HEK293 (cell line): ENCODE measurements around the gene RBM20.

Source experiments
- CTCF ChIA-PET: fragments of 350-600 bp; formaldehyde crosslinking; extraction: SDS; loops from one replicate; lab custom pipeline; 2021; ENCODE audit warnings: antibody characterized with exemption; lab: Yijun Ruan, JAX
- POLR2A ChIA-PET: fragments of 300-600 bp; formaldehyde crosslinking; extraction: SDS; loops from one replicate; lab custom pipeline; 2020; ENCODE audit warnings: antibody characterized with exemption, inconsistent platforms; lab: Yijun Ruan, JAX
- H3K27ac ChIP-seq: fragments of 200-500 bp; sonication (Bioruptor generic); 2 replicates; pipeline ENCODE4 v1.5.1; 2014; ENCODE audit warnings: low read depth, low read length, control low read depth, inconsistent platforms; ENCODE audit errors: extremely low read depth
- H3K36me3 ChIP-seq, 2 experiments: fragments of 200-500 bp in 1 of 2; sonication (Bioruptor generic) in 1 of 2; 1 replicate in 1 of 2; 2 replicates in 1 of 2; pipeline ENCODE4 v1.5.1; 2014 to 2017; ENCODE audit warnings: inconsistent platforms in 2 of 2, low read length in 2 of 2; ENCODE audit not compliant: control insufficient read depth in 2 of 2, insufficient read depth in 1 of 2
- H3K4me1 ChIP-seq: fragments of 200-500 bp; sonication (Bioruptor generic); 2 replicates; pipeline ENCODE4 v1.5.1; 2014; ENCODE audit warnings: mild to moderate bottlenecking, low read length, inconsistent platforms; ENCODE audit not compliant: control insufficient read depth, insufficient read depth
- H3K4me3 ChIP-seq: 2 replicates; pipeline ENCODE4 v1.5.1; 2011; ENCODE audit warnings: low read depth, mild to moderate bottlenecking, control low read depth, low read length, moderate library complexity
- H3K9me3 ChIP-seq: fragments of 200-500 bp; sonication (Bioruptor generic); 2 replicates; pipeline ENCODE4 v1.5.1; 2014; ENCODE audit warnings: low read depth, low read length, inconsistent platforms; ENCODE audit not compliant: control insufficient read depth, insufficient read depth
- FEZF1 ChIP-seq: fragments of 450-650 bp; formaldehyde crosslinking; IDR thresholded peaks from 2 replicates; pipeline ENCODE4 v1.5.1; 2016; ENCODE audit warnings: missing biosample characterization, missing genetic modification characterization
- SCRT2 ChIP-seq: fragments of 450-650 bp; formaldehyde crosslinking; IDR thresholded peaks from 2 replicates; pipeline ENCODE4 v1.5.1; 2016; ENCODE audit warnings: missing biosample characterization, missing genetic modification characterization
- ZBTB8A ChIP-seq: fragments of 450-650 bp; formaldehyde crosslinking; IDR thresholded peaks from 2 replicates; pipeline ENCODE4 v1.5.1; 2016; ENCODE audit warnings: missing biosample characterization, missing genetic modification characterization
- ZNF146 ChIP-seq: fragments of 450-650 bp; formaldehyde crosslinking; IDR thresholded peaks from 2 replicates; pipeline ENCODE4 v1.5.1; 2016; ENCODE audit warnings: missing biosample characterization, missing genetic modification characterization
- ZNF155 ChIP-seq: fragments of 450-650 bp; formaldehyde crosslinking; IDR thresholded peaks from 2 replicates; pipeline ENCODE4 v1.5.1; 2016; ENCODE audit warnings: missing biosample characterization, missing genetic modification characterization
- ZNF16 ChIP-seq: fragments of 450-650 bp; formaldehyde crosslinking; IDR thresholded peaks from 2 replicates; pipeline ENCODE4 v1.5.1; 2016; ENCODE audit warnings: low read depth, missing biosample characterization, missing genetic modification characterization
- ZNF19 ChIP-seq: fragments of 450-650 bp; formaldehyde crosslinking; IDR thresholded peaks from 2 replicates; pipeline ENCODE4; 2016; ENCODE audit warnings: missing biosample characterization, missing genetic modification characterization, low read depth
- ZNF23 ChIP-seq: fragments of 450-650 bp; formaldehyde crosslinking; IDR thresholded peaks from 2 replicates; pipeline ENCODE4 v1.5.1; 2016; ENCODE audit warnings: missing biosample characterization, missing genetic modification characterization, borderline replicate concordance
- ZNF514 ChIP-seq: fragments of 450-650 bp; formaldehyde crosslinking; IDR thresholded peaks from 2 replicates; pipeline ENCODE4 v1.5.1; 2016; ENCODE audit warnings: missing biosample characterization, missing genetic modification characterization
- ZNF610 ChIP-seq: fragments of 450-650 bp; formaldehyde crosslinking; IDR thresholded peaks from 2 replicates; pipeline ENCODE4 v1.5.1; 2016; ENCODE audit warnings: missing biosample characterization, missing genetic modification characterization, borderline replicate concordance
- ZNF664 ChIP-seq: fragments of 450-650 bp; formaldehyde crosslinking; IDR thresholded peaks from 2 replicates; pipeline ENCODE4 v1.5.1; 2016; ENCODE audit warnings: missing biosample characterization, missing genetic modification characterization
- ZNF777 ChIP-seq: fragments of 450-650 bp; formaldehyde crosslinking; IDR thresholded peaks from 2 replicates; pipeline ENCODE4 v1.5.1; 2017; ENCODE audit warnings: missing biosample characterization, missing genetic modification characterization, borderline replicate concordance
- ZNF843 ChIP-seq: fragments of 450-650 bp; formaldehyde crosslinking; IDR thresholded peaks from 2 replicates; pipeline ENCODE4 v1.5.1; 2016; ENCODE audit warnings: missing biosample characterization, missing genetic modification characterization
- ZXDB ChIP-seq: fragments of 450-650 bp; formaldehyde crosslinking; IDR thresholded peaks from 2 replicates; pipeline ENCODE4 v1.5.1; 2016; ENCODE audit warnings: missing biosample characterization, missing genetic modification characterization
- TF ChIP-seq, protein P1 (sequence below): fragments of 450-650 bp; IDR thresholded peaks from 2 replicates; pipeline ENCODE4 v1.5.1; 2018; ENCODE audit warnings: missing biosample characterization, missing genetic modification characterization
- TF ChIP-seq, protein P2 (sequence below): fragments of 450-650 bp; formaldehyde crosslinking; IDR thresholded peaks from 2 replicates; pipeline ENCODE4 v1.5.1; 2016; ENCODE audit warnings: missing biosample characterization, missing genetic modification characterization, low read depth
- TF ChIP-seq, protein P3 (sequence below): fragments of 450-650 bp; formaldehyde crosslinking; conservative IDR thresholded peaks from 2 replicates; pipeline ENCODE4 v1.5.1; 2016; ENCODE audit warnings: low read depth, missing biosample characterization, missing genetic modification characterization
- TF ChIP-seq, protein P4 (sequence below): fragments of 450-650 bp; formaldehyde crosslinking; IDR thresholded peaks from 2 replicates; pipeline ENCODE4 v1.5.1; 2017; ENCODE audit warnings: missing biosample characterization, missing genetic modification characterization
- TF ChIP-seq, protein P5 (sequence below): fragments of 450-650 bp; formaldehyde crosslinking; IDR thresholded peaks from 2 replicates; pipeline ENCODE4 v1.5.1; 2016; ENCODE audit warnings: missing biosample characterization, missing genetic modification characterization

Gene RBM20

DNA sequence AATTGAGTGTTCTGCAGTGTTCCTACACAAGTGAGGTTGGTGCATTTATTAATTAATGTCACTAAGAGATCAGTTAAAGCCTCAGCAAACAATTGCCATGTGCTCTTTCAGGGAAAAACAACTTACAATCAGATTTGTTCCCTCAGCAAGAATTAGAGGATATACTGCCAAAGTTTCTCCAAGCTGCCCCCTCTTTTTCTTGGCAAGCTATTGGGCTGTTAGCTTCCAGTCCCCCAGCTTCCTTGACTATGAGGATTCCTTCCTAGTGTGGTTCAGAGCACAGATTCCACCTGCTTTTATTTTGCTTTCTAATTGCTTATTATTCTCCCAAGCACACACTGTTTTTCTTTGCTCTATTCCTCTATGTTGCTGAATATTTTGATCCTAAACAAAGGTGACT lies 112.7 kb downstream of the RBM20 start:
- Histone ChIP-seq H3K27ac (no peak overlapping the region), H3K9me3 (no peaks in the 10 kb centered on the region), H3K4me3 (no peak overlapping the region), H3K4me1 (peaks cover 2% of the 10 kb centered on the region; the same call in 1 of the 2 replicates), H3K36me3 (no peaks in the 10 kb centered on the region)
- POLR2A ChIA-PET = no interaction called here
- TF ChIP-seq ZNF23 (no peak), ZNF610 (tag by site-specific recombination) (no peak), ZNF843 (tag by site-specific recombination) (no peak), ZNF16 (no peak), ZNF19 (tag by site-specific recombination) (no peak), FEZF1 (no peak), ZNF514 (tag by site-specific recombination) (no peak), ZNF155 (tag by site-specific recombination) (no peak), ZNF777 (tag by site-specific recombination) (no peak), ZNF664 (tag by site-specific recombination) (no peak), SCRT2 (tag by site-specific recombination) (no peak), ZNF146 (tag by site-specific recombination) (no peak), ZXDB (tag by site-specific recombination) (no peak), ZBTB8A (tag by site-specific recombination) (no peak)
- TF ChIP-seq, protein P1, sequence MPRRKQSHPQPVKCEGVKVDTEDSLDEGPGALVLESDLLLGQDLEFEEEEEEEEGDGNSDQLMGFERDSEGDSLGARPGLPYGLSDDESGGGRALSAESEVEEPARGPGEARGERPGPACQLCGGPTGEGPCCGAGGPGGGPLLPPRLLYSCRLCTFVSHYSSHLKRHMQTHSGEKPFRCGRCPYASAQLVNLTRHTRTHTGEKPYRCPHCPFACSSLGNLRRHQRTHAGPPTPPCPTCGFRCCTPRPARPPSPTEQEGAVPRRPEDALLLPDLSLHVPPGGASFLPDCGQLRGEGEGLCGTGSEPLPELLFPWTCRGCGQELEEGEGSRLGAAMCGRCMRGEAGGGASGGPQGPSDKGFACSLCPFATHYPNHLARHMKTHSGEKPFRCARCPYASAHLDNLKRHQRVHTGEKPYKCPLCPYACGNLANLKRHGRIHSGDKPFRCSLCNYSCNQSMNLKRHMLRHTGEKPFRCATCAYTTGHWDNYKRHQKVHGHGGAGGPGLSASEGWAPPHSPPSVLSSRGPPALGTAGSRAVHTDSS (tag by site-specific recombination) = no peak
- TF ChIP-seq, protein P2, sequence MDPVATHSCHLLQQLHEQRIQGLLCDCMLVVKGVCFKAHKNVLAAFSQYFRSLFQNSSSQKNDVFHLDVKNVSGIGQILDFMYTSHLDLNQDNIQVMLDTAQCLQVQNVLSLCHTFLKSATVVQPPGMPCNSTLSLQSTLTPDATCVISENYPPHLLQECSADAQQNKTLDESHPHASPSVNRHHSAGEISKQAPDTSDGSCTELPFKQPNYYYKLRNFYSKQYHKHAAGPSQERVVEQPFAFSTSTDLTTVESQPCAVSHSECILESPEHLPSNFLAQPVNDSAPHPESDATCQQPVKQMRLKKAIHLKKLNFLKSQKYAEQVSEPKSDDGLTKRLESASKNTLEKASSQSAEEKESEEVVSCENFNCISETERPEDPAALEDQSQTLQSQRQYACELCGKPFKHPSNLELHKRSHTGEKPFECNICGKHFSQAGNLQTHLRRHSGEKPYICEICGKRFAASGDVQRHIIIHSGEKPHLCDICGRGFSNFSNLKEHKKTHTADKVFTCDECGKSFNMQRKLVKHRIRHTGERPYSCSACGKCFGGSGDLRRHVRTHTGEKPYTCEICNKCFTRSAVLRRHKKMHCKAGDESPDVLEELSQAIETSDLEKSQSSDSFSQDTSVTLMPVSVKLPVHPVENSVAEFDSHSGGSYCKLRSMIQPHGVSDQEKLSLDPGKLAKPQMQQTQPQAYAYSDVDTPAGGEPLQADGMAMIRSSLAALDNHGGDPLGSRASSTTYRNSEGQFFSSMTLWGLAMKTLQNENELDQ (tag by site-specific recombination) = no peak
- TF ChIP-seq, protein P3, sequence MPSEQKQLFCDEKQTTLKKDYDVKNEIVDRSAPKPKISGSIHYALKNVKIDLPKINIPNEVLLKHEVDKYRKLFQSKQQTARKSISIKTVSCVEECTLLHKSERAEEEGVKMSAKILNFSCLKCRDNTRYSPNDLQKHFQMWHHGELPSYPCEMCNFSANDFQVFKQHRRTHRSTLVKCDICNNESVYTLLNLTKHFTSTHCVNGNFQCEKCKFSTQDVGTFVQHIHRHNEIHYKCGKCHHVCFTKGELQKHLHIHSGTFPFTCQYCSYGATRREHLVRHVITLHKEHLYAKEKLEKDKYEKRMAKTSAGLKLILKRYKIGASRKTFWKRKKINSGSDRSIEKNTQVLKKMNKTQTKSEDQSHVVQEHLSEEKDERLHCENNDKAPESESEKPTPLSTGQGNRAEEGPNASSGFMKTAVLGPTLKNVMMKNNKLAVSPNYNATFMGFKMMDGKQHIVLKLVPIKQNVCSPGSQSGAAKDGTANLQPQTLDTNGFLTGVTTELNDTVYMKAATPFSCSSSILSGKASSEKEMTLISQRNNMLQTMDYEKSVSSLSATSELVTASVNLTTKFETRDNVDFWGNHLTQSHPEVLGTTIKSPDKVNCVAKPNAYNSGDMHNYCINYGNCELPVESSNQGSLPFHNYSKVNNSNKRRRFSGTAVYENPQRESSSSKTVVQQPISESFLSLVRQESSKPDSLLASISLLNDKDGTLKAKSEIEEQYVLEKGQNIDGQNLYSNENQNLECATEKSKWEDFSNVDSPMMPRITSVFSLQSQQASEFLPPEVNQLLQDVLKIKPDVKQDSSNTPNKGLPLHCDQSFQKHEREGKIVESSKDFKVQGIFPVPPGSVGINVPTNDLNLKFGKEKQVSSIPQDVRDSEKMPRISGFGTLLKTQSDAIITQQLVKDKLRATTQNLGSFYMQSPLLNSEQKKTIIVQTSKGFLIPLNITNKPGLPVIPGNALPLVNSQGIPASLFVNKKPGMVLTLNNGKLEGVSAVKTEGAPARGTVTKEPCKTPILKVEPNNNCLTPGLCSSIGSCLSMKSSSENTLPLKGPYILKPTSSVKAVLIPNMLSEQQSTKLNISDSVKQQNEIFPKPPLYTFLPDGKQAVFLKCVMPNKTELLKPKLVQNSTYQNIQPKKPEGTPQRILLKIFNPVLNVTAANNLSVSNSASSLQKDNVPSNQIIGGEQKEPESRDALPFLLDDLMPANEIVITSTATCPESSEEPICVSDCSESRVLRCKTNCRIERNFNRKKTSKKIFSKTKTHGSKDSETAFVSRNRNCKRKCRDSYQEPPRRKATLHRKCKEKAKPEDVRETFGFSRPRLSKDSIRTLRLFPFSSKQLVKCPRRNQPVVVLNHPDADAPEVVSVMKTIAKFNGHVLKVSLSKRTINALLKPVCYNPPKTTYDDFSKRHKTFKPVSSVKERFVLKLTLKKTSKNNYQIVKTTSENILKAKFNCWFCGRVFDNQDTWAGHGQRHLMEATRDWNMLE (tag by site-specific recombination) = no peak
- TF ChIP-seq, protein P4, sequence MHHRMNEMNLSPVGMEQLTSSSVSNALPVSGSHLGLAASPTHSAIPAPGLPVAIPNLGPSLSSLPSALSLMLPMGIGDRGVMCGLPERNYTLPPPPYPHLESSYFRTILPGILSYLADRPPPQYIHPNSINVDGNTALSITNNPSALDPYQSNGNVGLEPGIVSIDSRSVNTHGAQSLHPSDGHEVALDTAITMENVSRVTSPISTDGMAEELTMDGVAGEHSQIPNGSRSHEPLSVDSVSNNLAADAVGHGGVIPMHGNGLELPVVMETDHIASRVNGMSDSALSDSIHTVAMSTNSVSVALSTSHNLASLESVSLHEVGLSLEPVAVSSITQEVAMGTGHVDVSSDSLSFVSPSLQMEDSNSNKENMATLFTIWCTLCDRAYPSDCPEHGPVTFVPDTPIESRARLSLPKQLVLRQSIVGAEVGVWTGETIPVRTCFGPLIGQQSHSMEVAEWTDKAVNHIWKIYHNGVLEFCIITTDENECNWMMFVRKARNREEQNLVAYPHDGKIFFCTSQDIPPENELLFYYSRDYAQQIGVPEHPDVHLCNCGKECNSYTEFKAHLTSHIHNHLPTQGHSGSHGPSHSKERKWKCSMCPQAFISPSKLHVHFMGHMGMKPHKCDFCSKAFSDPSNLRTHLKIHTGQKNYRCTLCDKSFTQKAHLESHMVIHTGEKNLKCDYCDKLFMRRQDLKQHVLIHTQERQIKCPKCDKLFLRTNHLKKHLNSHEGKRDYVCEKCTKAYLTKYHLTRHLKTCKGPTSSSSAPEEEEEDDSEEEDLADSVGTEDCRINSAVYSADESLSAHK (tag by site-specific recombination) = no peak
- TF ChIP-seq, protein P5, sequence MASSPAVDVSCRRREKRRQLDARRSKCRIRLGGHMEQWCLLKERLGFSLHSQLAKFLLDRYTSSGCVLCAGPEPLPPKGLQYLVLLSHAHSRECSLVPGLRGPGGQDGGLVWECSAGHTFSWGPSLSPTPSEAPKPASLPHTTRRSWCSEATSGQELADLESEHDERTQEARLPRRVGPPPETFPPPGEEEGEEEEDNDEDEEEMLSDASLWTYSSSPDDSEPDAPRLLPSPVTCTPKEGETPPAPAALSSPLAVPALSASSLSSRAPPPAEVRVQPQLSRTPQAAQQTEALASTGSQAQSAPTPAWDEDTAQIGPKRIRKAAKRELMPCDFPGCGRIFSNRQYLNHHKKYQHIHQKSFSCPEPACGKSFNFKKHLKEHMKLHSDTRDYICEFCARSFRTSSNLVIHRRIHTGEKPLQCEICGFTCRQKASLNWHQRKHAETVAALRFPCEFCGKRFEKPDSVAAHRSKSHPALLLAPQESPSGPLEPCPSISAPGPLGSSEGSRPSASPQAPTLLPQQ (tag by site-specific recombination) = no peak
- CTCF ChIA-PET = interaction anchor here (0.7 to 0.8 kb wide), 2 partner anchors 10 to 24 kb away, joined by 3 read pairs; no protein-coding TSS in a partner anchor
